Measurements from ENCODE around the gene CFAP73. TPM values are rescaled to one million over a fixed set of nuclear protein-coding genes. Genes with fewer than 3 reads are reported as not detected.
"Not testable (repeated sequence)": the region's sequence is repeated elsewhere in the genome, so short reads cannot be mapped to it uniquely, and the experiment has no call there.

Gene CFAP73
- polyA plus RNA-seq, 1 of the 3 experiments (the other 2 are of a cell fraction), result not detected

DNA sequence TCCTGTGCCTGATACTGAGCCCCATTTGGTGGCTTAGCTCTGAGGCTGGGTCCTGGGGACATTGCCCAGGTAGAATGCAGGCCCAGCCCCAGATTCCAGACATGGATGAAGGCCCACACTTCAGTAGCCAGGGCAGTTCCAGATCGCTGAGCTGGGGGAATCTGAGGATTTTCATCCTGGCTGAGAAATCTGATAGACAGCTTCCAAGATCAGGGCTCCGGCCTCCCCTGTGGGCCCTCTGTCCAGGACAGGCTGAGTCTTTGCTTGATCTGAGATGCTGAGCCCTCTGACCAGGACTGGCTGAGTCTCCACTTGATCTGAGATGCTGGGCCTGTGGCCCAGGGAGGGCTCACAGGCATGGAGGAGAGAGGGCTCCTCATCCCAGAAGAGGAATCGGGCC lies 10.7 kb upstream of the CFAP73 start:
- H3K27me3 ChIP-seq (ENCODE audit: insufficient read depth), result no peaks in the 10 kb centered on the region
- no peaks in the 10 kb centered on the region; a peak in 1 of 4 replicates for H3K4me1 ChIP-seq (ENCODE audit: control insufficient read depth in 1 of 2, insufficient read depth in 2 of 2, low read depth in 1 of 2, low read length in 1 of 2)
- TF ChIP-seq, protein P1, sequence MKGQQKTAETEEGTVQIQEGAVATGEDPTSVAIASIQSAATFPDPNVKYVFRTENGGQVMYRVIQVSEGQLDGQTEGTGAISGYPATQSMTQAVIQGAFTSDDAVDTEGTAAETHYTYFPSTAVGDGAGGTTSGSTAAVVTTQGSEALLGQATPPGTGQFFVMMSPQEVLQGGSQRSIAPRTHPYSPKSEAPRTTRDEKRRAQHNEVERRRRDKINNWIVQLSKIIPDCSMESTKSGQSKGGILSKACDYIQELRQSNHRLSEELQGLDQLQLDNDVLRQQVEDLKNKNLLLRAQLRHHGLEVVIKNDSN (IDR thresholded peaks at IDR 0.05; ENCODE audit: borderline replicate concordance, low read depth), result no peak
- TF ChIP-seq SIN3A (IDR thresholded peaks at IDR 0.05; ENCODE audit: borderline replicate concordance, low read depth, low read length) (no peak), TAF1 (IDR thresholded peaks at IDR 0.05; ENCODE audit: borderline replicate concordance, low read depth, low read length) (no peak), TEAD4 (IDR thresholded peaks at IDR 0.05; ENCODE audit: borderline replicate concordance, insufficient read depth) (no peak), JUND (IDR thresholded peaks at IDR 0.05) (no peak), EZH2phosphoT487 (IDR thresholded peaks at IDR 0.05; ENCODE audit: borderline replicate concordance, low read depth) (no peak), YY1 (IDR thresholded peaks at IDR 0.05; ENCODE audit: low read depth) (no peak), MEF2A (IDR thresholded peaks at IDR 0.05; ENCODE audit: borderline replicate concordance, low read depth) (no peak), RAD21 (IDR thresholded peaks at IDR 0.05; ENCODE audit: low read length) (no peak), RXRA (IDR thresholded peaks at IDR 0.05; ENCODE audit: borderline replicate concordance, low read depth) (no peak), EP300 (IDR thresholded peaks at IDR 0.05; ENCODE audit: borderline replicate concordance in 1 of 2, low read depth in 1 of 2, low read length in 1 of 2) (no peak)
- no peak overlapping the region for H3K9ac ChIP-seq
- no peaks in the 10 kb centered on the region for H3F3A ChIP-seq (replicated peaks; ENCODE audit: insufficient read depth)
- DNase-seq, result no peak
- CTCF ChIA-PET, result interaction anchor here (0.7 to 6.4 kb wide), 8 partner anchors 8 to 90 kb away, joined by 3 to 49 read pairs (median 4); partner anchors contain the start of gene CFAP73
- no peak overlapping the region for H3K4me2 ChIP-seq
- H3K9me3 ChIP-seq, result no peaks in the 10 kb centered on the region
- H3K27ac ChIP-seq (ENCODE audit: low read depth in 2 of 2, low read length in 1 of 2), result no peak overlapping the region
- H3K36me3 ChIP-seq (replicated peaks in 1 of 2; ENCODE audit: control insufficient read depth in 1 of 2, insufficient read depth in 2 of 2, low read length in 1 of 2), result no peaks in the 10 kb centered on the region
- H3K4me3 ChIP-seq (ENCODE audit: low read depth in 2 of 2, low read length in 1 of 2), result no peak overlapping the region
- POLR2A ChIA-PET, result no interaction called here
- no peaks in the 10 kb centered on the region for H4K20me1 ChIP-seq (ENCODE audit: insufficient read depth)
- H3K79me2 ChIP-seq (ENCODE audit: insufficient read depth), result no peaks in the 10 kb centered on the region
- H2AFZ ChIP-seq (ENCODE audit: low read depth), result no peak overlapping the region
- no peaks in the 10 kb centered on the region for H3K9me2 ChIP-seq
- WGBS (ENCODE audit: low lambda C conversion rate), result no CpG with 5 or more reads among the region's 3 CpGs

DNA sequence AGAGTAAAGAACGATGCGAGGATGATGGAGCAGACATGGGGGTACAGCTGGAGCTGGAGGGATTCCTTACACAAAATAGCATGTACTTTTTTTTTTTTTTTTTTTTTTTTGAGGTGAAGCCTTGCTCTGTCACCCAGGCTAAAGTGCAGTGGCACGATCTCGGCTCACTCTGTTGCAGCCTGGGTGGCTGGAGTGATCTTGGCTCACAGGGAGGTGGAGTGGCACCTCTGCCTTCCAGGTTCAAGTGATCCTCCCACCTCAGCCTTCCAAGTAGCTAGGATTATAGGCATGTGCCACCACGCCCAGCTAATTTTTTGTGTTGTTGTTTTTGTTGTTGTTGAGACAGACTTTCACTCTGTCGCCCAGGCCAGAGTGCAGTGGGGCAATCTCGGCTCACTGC lies 8.8 kb upstream of the CFAP73 start:
- Histone ChIP-seq H3K9me2 (no peaks in the 10 kb centered on the region), H3K4me1 (ENCODE audit: control insufficient read depth in 1 of 2, insufficient read depth in 2 of 2, low read depth in 1 of 2, low read length in 1 of 2) (no peaks in the 10 kb centered on the region; a peak in 1 of 4 replicates), H3K79me2 (ENCODE audit: insufficient read depth) (no peaks in the 10 kb centered on the region), H3K9ac (no peak overlapping the region), H3K4me3 (ENCODE audit: low read depth in 2 of 2, low read length in 1 of 2) (no peak overlapping the region), H2AFZ (ENCODE audit: low read depth) (no peak overlapping the region), H3K36me3 (replicated peaks in 1 of 2; ENCODE audit: control insufficient read depth in 1 of 2, insufficient read depth in 2 of 2, low read length in 1 of 2) (no peaks in the 10 kb centered on the region), H3K9me3 (no peaks in the 10 kb centered on the region), H3K4me2 (no peak overlapping the region), H4K20me1 (ENCODE audit: insufficient read depth) (no peaks in the 10 kb centered on the region), H3F3A (replicated peaks; ENCODE audit: insufficient read depth) (no peaks in the 10 kb centered on the region), H3K27ac (ENCODE audit: low read depth in 2 of 2, low read length in 1 of 2) (no peak overlapping the region), H3K27me3 (ENCODE audit: insufficient read depth) (no peaks in the 10 kb centered on the region)
- WGBS (ENCODE audit: low lambda C conversion rate), result 65% methylated on average over 7 of the region's 7 CpGs
- CTCF ChIA-PET, result interaction anchor here (1.7 to 3.4 kb wide), 2 partner anchors 9 to 92 kb away, joined by 5 to 11 read pairs; no protein-coding TSS in a partner anchor
- POLR2A ChIA-PET, result no interaction called here
- TF ChIP-seq RXRA (IDR thresholded peaks at IDR 0.05; ENCODE audit: borderline replicate concordance, low read depth) (no peak), RFX5 (IDR thresholded peaks at IDR 0.05; ENCODE audit: low read length) (no peak), GABPA (IDR thresholded peaks at IDR 0.05; ENCODE audit: low read depth) (no peak), SMC3 (IDR thresholded peaks at IDR 0.05; ENCODE audit: low read depth, low read length) (no peak), POLR2AphosphoS5 (IDR thresholded peaks at IDR 0.05; ENCODE audit: low read depth, low read length) (no peak)
- no peak for DNase-seq

DNA sequence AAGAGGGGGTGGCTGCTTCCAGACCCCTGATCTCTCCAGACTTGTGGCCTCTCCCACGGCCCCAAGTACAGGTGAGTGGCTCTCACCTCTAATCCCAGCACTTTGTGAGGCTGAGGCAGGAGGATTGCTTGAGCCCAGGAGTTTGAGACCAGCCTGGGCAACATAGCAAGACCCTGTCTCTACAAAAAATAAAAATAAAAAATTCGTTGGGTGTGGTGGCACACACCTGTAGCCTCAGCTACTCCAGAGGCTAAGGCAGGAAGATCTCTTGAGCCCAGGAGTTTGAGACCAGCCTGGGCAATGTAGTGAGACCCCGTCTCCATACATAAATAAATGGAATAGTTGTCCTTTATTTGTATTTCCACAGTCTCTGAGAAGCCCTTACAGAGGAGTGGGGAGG lies 7.8 kb upstream of the CFAP73 start:
- H3K9ac ChIP-seq; POLR2A ChIA-PET; H3K9me2 ChIP-seq; H3K4me1 ChIP-seq (ENCODE audit: control insufficient read depth in 1 of 2, insufficient read depth in 2 of 2, low read depth in 1 of 2, low read length in 1 of 2); H3K79me2 ChIP-seq (ENCODE audit: insufficient read depth); H3K4me3 ChIP-seq (ENCODE audit: low read depth in 2 of 2, low read length in 1 of 2); CTCF ChIA-PET; H3K27me3 ChIP-seq (ENCODE audit: insufficient read depth); H3K27ac ChIP-seq (ENCODE audit: low read depth in 2 of 2, low read length in 1 of 2); H4K20me1 ChIP-seq (ENCODE audit: insufficient read depth); H3K4me2 ChIP-seq; H2AFZ ChIP-seq (ENCODE audit: low read depth); H3F3A ChIP-seq (replicated peaks; ENCODE audit: insufficient read depth); H3K9me3 ChIP-seq; DNase-seq; H3K36me3 ChIP-seq (replicated peaks in 1 of 2; ENCODE audit: control insufficient read depth in 1 of 2, insufficient read depth in 2 of 2, low read length in 1 of 2): not testable (repeated sequence)
- 36% methylated on average over 3 of the region's 3 CpGs for WGBS (ENCODE audit: low lambda C conversion rate)

Measured in SK-N-SH (cell line).